Activated CD8-positive, alpha-beta memory T cell treated with anti-CD3 and anti-CD28 coated beads, Interleukin-2, amount 50 U/mL, for 48 hours (primary cell): ENCODE measurements around the gene CABLES2.
"Not testable (repeated sequence)": the region's sequence is repeated elsewhere in the genome, so short reads cannot be mapped to it uniquely, and the experiment has no call there.

ENCODE experiments used
- DNase-seq: peaks from one replicate; pipeline ENCODE4 v3.0.0-alpha.2; 2020

CABLES2 gene

DNA sequence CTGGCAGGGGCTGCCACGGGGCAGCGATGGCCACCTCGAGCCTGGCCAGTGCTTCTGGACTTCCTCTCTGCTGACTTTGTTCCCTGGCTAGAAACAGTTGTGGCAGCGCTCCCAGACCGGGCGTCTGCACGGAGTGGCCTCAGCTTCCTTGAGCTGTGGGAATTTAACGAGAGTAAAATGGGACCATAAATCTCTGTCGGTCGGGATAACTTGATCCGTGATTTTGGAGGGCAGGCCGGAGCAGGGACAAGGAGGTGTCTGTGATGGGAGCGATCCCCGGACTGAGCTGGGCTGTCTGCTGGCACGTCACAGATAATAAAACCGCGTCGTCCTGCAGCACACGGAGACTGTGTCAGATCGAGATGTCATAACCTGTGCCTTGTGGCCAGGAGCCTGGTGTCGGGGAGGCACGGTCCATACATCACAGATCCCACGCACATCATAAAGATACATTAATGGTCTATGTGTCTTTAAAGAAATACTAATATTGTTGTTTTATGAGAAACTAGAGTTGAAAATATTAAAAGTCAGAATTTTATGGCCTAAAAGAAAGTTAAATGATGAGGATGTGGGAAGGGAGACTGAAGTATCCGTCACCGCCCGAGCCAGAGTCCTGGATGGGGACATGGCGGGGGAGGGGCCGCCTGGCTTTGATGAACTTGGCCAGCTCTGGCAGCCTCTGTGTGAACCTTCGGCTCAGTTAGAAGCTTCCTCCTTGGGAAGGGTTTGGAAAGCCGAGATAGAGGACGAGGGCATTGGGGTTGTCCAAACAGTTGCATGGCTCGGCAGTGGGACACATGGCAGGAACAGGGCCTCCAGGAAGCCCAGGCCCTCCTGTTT lies 26.8 kb upstream of the CABLES2 start:
- DNase-seq, result no peak

DNA sequence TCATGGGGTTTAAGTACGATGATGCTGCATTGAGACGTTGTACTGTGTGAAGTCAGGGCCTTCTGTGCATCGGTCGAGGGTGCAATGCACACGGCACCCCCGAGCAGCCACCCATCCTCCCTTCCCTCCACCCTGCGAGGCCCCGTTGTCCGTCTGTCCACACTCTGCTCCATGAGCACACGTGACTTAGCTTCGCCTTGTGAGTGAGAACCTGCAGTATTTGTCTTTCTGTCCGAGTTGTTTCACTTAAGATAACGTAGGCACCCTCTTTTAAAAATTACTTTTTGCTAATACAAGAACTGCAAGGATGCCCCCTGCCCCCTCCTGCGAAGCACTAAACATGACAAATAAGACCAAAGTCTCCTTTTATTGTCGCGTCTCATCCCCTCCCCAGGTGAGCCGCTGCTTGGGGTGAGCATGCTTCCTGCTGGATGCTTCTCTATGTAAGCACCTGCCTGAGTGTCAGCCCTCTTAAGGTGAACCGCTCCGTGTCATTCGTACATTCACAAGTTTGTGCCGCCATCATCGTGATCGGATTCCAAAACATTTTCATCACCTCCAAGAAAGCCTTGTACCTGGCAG lies 23.9 kb upstream of the CABLES2 start:
- DNase-seq, result no peak

- no peak for DNase-seq
Observed at GRCh38 chr20:62430311-62430853, 23.3 kb upstream of the CABLES2 start.

DNA sequence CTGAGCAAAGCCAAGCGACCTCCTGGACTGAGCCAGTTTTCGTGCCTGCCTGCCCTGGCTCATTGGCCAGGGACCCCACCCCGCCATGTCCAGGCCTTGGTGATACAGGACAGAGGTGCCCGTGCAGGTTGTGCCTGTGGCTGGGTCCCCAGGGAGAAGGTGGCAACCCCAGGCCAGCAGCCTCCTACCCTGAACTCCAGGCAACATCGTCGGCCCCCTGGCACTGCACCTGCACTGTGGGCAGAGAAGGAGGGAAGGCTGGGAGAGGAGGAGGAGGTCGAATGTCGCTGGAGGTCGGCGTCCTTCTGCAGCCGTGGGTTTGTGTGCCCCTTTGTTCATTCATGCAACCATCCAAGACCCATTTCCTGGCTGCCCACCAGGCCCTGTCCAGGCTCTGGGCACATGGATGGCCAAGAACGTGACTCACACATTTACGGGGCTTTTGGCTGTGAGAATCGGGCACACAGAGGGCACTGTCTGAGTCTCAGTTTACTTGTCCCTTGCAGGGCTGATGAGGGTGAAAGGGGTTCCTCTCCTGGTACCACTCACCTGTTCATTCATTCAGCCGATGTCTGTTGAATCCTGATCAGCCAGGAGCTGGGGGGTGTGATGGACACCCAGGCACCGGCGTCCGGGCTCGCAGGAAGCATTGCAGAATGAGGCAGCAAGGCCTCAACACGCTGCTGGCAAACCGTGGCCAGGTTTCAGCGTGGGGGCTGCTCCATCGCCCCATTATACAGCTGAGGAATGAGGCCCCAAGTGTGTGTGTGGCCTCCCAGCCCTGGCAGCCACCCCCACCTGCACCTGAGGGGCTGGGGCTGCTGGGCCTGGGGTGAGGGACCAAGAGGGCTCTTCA lies 22.6 kb upstream of the CABLES2 start:
- DNase-seq, result no peak

- DNase-seq, result no peak
Observed at GRCh38 chr20:62428396-62429295, 21.6 kb upstream of the CABLES2 start.

DNA sequence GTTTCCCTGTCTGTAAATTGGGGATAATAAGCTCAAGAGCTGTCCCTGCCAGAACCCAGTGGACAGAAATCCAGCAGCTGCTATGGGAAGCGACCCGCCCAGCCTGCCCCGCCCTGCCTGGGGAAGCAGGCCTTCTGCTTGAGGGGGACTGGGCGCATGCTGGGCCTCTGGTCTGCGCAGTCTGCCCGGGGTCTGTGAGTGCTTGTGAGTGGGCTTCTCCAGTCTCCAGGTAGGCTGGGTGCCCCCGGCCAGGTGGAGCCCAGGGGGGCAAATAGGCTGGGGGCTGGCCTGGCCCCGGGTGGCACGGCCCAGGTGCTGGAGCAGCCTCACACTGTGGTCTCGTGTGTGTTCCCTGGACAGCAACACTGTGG lies 20.9 kb upstream of the CABLES2 start:
- no peak for DNase-seq

DNA sequence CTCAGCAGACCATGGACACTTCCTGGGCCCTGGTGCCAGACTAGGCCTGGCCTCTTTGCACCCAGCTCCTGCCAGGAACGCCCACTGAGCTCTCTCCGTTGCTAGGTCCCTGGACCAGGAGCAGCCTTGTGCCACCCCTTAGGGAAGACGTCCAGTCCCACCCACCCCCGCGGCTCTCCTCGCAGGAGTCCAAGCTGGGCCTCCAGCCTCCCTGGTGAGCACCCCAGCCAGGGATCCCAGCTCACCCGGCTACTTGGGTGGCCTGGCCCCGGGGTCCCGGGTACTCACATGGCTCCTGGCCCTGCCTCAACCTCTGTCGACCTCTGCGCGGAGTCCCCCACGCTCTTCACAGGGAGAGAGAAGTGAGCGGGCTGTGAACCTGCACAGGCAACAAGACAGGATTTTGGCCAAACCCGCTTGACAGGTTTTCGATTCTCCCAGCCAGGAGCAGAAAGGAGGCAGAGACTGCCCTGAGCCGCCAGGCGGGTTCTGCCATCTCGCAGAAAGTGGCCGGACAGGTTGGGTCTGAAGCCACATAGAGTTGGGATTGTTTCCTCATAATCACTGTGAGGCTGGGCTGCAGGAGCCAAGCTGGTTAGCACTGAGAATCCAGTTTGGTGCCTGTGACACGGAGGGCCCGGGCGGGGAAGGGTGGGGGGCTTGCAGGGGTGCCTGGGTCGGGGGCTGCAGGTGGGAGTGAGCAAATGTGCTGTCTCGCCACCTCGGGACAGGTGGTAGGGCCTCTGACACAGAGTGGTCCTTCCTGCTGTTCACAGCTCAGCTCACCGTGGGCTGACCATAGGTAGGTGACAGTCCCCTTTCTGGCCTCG lies 20.3 kb upstream of the CABLES2 start, which contains the start of gene RBBP8NL:
Gene RBBP8NL, minus strand, starts transcription at position 368 of the 830 bp plus-strand sequence. CDS start 7,892 bp downstream, outside the sequence.
- DNase-seq, result no peak

DNA sequence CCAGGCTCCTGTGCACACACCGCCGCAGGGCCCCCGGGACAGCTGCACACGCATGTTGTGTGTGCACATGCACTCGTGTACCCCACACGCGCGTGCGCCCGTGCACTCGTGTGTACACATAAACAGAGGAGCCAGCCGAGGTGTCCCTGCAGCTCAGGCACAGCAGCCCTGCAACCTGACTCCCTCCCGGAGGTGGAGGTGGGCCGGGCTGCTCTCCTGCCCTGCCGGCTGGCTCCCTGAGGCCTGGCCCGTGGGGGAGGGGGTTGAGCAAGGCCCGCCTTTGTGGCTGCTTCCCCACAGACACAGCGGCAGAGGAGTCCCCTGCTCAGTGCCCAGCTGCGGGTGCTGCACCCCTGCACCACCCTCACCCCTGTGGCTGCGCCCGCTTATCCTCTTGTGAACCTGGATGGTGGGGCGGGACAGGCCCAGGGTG lies 19.6 kb upstream of the CABLES2 start:
- no peak for DNase-seq

- DNase-seq, result not testable (repeated sequence)
Observed at GRCh38 chr20:62426059-62426348, 18.9 kb upstream of the CABLES2 start.

DNA sequence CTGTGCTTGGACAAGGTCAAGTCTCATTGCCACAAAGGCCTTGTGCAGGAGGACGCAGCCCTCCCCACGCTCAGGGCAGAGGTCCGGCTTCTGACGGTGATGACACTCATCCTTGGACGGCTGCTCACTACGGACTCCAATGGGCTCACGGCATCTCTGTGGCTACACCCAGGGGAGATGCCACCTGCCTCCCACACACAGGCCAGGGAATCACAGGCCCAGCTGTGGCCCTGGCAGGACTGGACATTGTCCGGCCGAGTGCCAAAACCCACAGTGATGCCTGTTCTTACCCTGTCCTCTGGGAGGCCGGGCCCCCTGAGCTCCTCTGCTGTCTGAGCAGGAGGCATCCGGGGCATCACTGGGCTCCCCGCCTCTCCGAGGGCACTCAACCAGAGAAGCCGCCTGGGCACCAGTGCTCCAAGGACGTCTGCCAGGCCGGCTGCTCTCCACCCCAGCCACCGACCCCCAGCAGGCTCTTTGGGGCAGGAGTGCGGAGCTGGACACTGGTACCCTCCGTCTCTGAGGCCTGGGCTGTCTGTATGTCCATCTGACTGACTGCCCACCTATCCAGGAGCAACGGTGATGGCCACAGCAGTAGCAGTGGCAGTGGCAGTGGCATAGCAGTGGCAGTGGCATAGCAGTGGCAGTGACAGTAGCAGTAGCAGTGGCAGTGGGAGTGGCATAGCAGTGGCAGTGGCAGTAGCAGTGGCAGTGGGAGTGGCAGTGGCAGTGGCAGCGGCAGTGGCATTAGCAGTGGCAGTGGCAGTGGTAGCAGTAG lies 18.4 kb upstream of the CABLES2 start:
- no peak for DNase-seq

- no peak for DNase-seq
Observed at GRCh38 chr20:62424249-62425107, 17.4 kb upstream of the CABLES2 start.

DNA sequence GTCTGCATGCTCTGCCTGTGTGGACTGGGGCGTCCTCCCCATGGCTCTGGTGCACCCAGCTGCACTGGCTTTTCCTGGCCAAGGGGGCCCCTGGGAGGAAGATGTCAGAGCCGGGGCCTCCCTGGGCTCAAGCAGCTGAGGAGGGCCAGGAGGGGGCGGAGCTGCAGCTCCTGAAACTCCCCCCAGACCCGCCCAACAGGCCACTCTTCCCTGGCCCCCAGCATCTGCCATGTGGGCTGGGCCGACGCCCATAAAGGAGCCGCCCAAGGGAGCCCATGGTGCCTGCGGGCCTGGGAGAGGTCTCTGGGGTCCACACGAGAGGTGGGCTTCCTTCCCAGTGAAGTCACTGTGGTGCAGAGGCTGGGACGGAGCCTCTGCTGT lies 16.2 kb upstream of the CABLES2 start:
- no peak for DNase-seq

- no peak for DNase-seq
Observed at GRCh38 chr20:62422636-62423325, 15.7 kb upstream of the CABLES2 start.

DNA sequence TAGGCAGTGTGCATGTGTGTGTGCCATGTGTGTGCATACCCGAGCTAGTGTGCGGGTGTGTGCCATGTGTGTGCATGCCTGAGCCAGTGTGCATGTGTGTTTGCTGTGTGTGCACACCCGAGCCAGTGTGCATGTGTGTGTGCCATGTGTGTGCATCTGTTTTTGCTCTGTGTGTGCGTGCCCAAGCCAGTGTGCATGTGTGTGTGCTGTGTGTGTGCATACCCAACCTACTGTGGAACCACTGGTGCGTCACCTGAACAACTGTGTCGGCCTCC lies 14.6 kb upstream of the CABLES2 start:
- no peak for DNase-seq

- no peak for DNase-seq
Observed at GRCh38 chr20:62420846-62421715, 14.0 kb upstream of the CABLES2 start.

DNA sequence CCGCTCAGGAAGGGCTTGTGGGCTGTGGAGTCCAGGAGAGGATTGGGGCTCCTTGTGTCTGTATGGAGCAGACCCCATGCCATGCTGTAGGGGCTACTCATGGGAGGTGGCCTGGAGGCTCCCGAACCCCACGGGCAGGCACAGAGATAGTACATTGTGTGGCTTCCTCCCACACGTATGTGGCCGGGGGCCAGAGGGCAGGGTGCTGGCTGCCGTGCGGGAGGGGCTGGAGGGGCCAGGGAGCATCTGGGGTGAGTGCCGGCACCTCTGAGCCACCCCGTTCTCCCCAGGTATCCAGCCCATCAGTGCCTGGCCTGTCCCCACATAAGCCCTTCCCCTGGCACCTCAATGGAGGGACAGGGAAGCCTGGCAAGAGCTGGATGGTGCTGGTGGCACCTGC lies 12.7 kb upstream of the CABLES2 start:
- no peak for DNase-seq

DNA sequence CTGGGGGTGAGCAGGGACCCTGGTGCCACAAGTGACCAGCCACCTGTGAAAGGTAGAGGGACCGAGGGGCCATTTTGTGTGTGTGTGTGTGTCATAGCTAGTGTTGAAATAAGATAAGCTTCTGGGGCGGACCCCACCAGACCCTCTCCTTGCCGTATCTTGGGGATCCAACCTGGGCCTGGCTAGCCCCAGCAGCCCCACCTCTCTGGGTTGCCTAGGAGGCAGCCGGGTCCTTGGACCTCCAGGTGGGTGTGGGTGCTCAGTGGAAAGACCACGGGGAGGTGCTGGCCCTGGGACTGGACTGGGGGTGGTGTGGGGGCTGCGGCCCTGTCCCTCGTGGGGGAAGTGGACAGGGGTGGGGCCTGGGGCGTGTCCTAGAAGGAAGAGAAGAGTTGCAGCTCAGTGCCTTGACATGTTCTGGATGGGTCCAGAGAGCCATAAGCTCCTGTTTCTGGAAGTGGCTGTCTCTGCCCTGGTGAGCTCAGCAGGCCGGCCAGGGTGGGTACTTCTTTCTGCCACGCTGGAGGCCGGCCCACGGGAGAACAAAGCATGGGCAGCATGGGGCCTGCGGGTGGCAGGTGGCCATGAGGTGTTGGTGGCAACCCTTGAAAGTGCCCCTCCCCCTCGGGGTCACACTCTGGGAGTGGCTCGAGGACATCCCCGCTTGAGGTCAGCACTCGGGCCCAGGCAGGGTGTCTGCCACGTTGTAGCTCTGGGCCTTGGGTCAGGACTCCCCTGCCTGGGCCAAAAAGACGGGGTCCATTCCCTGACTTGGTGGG lies 11.8 kb upstream of the CABLES2 start:
- DNase-seq, result no peak
